NK-92 (cell line): Measurements from ENCODE around the gene UBAP2L.
"Not testable (repeated sequence)": the region's sequence is repeated elsewhere in the genome, so short reads cannot be mapped to it uniquely, and the experiment has no call there.

ENCODE experiments used
- DNase-seq: peaks from one replicate; lab custom pipeline; 2025; ENCODE audit not compliant: unreplicated experiment; lab: John Stamatoyannopoulos, UW

The UBAP2L gene

DNA sequence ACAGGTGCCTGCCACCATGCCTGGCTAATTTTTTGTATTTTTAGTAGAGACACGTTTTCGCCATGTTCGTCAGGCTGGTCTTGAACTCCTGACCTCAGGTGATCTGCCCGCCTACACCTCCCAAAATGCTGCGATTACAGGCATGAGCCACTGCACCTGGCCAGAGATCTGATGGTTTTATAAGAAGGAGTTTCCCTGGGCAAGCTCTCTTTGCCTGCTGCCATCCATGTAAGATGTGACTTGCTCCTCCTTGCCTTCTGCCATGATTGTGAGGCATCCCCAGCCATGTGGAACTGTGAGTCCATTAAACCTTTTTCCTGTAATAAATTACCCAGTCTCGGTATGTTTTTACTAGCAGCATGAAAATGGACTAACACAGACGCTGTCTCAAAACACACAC, 88.4 kb downstream of the UBAP2L start:
- DNase-seq = not testable (repeated sequence)

DNA sequence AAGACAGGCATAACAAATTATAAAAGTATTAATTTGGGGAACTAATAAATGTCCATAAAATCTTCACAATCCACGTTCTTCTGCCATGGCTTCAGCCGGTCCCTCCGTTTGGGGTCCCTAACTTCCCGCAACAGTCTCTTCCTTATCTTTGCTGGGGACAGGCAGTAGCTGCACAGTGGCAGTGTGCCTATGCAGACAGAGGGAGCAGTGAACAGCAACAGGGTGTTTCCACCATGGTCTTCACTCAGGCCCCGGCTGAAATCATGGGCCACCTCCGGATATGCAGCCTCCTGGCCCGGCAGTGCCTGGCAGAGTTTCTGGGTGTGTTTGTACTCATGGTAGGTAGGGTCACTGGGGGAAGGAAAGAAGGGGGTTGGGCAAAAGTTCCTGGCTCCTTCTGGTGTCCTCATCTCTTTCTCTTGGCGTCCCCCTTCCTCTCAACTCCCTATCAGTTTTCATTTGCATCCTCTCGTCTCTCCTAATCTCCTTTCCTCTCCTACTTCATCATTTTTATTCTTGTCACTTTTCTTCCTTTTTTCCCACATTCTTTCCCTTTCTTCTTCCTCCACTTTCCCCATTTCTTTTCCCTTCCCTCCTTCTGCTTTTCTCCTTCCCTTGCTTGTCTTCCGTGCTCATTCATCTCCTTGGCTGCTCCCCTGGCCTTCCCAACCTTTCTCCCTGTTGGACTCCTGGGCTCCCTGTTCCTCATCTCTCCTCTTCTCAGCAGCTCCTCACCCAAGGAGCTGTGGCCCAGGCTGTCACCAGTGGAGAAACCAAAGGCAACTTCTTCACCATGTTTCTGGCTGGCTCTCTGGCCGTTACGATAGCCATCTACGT, 91.7 kb downstream of the UBAP2L start:
- DNase-seq = not testable (repeated sequence)

GRCh38 chr1:154313066-154313356, 92.3 kb downstream of the UBAP2L start:
- no peak for DNase-seq

DNA sequence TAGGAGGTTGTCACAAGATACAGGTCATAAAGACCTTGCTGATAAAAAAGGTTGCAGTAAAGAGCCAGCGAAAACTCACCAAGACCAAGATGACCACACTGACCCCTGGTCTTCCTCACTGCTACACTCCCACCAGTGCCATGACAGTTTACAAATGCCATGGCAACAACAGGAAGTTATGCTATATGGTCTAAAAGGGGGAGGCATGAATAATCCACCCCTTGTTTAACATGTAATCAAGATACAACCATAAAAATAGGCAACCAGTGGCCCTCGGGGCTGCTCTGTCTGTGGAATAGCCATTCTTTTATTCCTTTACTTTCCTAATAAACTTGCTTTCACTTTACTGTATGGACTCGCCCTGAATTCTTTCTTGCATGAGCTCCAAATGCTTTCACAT, 93.5 kb downstream of the UBAP2L start:
- DNase-seq = not testable (repeated sequence)

- DNase-seq = no peak
Observed at GRCh38 chr1:154316704-154317103, 95.9 kb downstream of the UBAP2L start.

DNA sequence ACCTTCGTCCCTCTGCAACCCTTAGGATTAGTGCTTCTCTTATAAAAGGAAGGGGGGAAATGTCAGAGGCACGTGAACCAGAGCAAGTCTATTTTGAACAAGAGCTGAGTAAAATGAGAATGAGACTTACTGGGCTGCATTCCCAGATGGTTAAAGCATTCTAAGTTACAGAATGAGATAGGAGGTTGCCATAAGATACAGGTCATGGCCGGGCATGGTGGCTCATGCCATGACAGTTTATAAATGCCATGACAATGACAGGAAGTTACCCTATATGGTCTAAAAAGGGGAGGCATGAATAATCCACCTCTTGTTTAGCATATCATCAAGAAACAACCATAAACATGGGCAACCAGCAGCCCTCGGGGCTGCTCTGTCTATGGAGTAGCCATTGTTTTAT, 97.6 kb downstream of the UBAP2L start:
- no peak for DNase-seq
